Epithelial cell of proximal tubule (primary cell): ENCODE measurements around the gene PDE7B. TPM values are rescaled to one million over a fixed set of nuclear protein-coding genes. Genes with fewer than 3 reads are reported as not detected.

Source experiments
- DNase-seq: peaks from one replicate; pipeline ENCODE4 v3.0.0-alpha.2; 2011; ENCODE audit warnings: low read depth
- H3K4me3 ChIP-seq: 2 replicates; pipeline ENCODE4 v1.5.1; 2011; ENCODE audit warnings: low read depth, mild to moderate bottlenecking, low read length
- total RNA-seq: library from RNA; depleted of rRNA; stranded (reverse); fragments of >200 nt; gene quantifications from 2 replicates; pipeline ENCODE4 v1.2.3, GENCODE V29; 2015
- TF ChIP-seq, protein P1 (sequence below): conservative IDR thresholded peaks from 2 replicates; pipeline ENCODE4 v1.5.1; 2012; ENCODE audit warnings: low read depth, mild to moderate bottlenecking, low read length

Gene PDE7B
- total RNA-seq, 1 donor from 2014 or later, result 2.4 TPM

DNA sequence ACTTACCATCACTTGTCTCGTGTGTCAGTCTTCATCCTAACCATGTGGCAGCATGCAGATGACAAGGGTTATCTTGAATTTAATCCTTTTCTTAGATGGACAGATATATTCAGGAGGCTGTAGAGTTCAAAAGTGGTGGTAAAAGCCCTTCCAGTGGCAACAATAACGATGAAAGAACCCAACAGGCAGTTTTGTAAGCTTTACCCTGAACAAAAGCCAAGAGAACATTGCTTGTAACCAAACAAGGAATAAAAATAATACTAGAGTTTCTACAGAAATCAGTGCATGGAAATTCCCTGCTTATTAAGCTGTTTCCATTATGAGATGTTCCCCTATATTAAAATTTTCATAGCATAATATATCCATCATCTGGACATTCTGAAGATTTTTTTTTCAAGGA, 69.7 kb downstream of the PDE7B start:
- TF ChIP-seq, protein P1, sequence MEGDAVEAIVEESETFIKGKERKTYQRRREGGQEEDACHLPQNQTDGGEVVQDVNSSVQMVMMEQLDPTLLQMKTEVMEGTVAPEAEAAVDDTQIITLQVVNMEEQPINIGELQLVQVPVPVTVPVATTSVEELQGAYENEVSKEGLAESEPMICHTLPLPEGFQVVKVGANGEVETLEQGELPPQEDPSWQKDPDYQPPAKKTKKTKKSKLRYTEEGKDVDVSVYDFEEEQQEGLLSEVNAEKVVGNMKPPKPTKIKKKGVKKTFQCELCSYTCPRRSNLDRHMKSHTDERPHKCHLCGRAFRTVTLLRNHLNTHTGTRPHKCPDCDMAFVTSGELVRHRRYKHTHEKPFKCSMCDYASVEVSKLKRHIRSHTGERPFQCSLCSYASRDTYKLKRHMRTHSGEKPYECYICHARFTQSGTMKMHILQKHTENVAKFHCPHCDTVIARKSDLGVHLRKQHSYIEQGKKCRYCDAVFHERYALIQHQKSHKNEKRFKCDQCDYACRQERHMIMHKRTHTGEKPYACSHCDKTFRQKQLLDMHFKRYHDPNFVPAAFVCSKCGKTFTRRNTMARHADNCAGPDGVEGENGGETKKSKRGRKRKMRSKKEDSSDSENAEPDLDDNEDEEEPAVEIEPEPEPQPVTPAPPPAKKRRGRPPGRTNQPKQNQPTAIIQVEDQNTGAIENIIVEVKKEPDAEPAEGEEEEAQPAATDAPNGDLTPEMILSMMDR, result no peak
- DNase-seq, result no peak

DNA sequence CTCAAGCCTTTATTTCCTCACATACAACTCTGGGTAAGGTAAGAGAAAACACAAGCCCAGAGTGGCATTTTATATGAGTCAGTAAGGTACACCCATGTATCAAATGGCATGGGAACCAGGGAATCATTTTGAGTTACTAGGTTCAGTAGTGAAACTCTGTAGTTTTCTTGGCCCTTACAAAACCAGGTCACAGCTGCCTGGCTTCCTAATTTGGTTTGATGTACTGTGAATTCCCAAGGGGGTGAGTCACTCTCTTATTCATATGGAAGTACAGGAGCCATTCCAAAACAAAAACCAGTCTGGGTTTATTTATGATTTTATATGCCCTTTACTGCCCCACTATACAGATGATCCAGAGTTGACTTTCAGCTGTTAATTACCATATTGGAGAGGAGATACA, 70.7 kb downstream of the PDE7B start:
- no peak overlapping the region for H3K4me3 ChIP-seq
- TF ChIP-seq, protein P1, result no peak
- peak; percentile 96 for DNase-seq

More for the DNA sequence above, 69.7 kb downstream of the PDE7B start:
- no peak overlapping the region for H3K4me3 ChIP-seq

DNA sequence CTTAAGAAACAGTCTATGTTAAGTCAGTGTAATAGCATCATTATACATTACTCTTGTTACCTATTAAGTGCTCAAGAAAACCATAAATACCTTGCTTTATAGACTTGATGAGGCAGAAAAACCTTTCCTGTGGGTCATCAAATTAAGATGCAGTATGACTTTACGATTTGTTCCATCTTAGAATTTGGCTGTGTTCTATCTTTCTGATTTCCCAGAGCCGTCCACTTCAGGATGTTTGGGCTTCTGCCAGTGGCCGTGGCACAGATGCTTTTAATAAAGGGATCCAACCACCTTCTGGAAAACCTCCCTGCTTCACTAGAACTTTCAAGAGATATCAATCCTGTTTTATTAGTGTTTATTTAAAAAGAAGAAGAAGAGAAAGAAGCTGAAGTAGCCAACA, 71.2 kb downstream of the PDE7B start:
- no peak overlapping the region for H3K4me3 ChIP-seq
- TF ChIP-seq, protein P1, result no peak
- DNase-seq, result no peak

DNA sequence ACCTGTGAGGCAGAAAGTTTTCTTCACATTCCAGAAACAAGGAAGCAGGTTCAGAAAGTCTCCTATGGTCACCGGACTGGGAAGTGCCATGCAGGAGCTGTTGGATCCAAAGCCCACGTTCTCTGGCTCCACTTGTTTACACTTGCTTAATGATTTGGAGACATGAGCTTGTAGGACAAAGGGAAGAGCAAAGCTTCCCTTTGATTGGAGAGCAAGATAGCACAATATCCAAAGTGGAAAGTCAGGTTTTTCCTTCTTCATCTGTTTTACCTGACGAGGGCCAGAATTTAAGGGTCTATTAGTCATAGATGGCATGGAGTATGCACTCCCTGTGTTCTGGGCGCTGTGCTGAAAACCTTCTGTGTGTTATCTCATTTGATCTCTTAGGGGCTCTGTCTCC, 81.2 kb downstream of the PDE7B start:
- DNase-seq, result no peak
- no peak overlapping the region for H3K4me3 ChIP-seq

DNA sequence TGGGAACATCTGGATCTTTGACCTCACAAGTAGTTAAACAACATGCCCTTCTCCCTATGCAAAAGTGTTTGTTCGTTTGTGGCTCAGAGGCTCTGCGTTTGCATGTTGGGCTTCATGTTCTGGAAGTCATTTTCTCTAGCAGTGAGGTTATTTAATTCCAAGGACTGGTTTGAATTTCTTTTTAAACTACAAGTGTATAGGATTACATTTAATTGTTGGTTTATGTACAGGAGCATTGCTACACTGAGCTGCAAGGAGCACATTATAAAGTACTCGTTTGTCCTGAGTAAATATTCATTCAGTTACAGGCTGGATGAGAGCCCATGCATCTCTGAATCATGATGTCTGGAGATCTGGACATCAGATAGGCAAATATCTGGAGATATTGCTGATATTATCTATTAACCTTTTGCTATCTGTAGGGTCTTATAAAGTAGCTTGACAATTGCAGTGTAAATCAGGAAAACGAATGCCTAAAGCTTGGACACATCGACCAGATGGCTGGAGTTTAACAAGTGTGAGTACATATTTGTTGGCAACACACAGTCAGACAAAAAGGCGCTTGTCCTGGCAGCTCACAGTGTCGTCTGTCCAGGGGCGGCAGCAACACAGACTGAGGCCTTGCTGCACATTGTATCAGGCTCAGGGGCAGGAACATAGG, 84.6 kb downstream of the PDE7B start:
- H3K4me3 ChIP-seq, result no peak overlapping the region
- DNase-seq, result no peak
- TF ChIP-seq, protein P1, result no peak

More for the DNA sequence above, 81.2 kb downstream of the PDE7B start:
- TF ChIP-seq, protein P1, result no peak

DNA sequence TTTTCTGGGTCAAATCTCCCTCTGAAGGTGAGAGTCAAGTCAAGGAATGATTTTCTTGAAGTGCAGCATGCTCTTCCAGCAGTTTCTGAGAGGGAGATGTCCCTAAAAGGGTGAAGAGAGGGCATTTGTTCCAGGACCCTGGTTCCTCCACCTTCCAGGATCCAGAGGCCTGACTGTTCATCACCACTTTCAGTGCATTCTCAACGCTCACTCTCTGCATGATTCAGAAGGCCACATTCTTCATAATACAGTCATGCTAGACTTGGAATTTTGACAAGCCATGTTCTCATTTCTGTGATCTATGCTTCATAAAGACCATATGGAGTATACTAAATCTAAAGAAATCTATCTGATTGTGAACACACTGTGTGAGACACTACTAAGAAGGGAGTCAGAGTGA, 85.1 kb downstream of the PDE7B start:
- no peak overlapping the region for H3K4me3 ChIP-seq

More for the DNA sequence above, 85.1 kb downstream of the PDE7B start:
- DNase-seq, result peak; percentile 66
- TF ChIP-seq, protein P1, result no peak
